ENCODE measurements around the gene SLC7A5.
"Not testable (repeated sequence)": the region's sequence is repeated elsewhere in the genome, so short reads cannot be mapped to it uniquely, and the experiment has no call there.

The SLC7A5 gene

GRCh38 chr16:87869061-87869878 lies at the start of gene SLC7A5:
TSS of gene SLC7A5 (minus strand) at chr16:87869507. CDS start at chr16:87869422, 85 bp downstream.
- peak in 1 of 2 experiments; percentile 69 for DNase-seq

- DNase-seq = no peak
These were observed 49.0 kb upstream of the SLC7A5 start for GRCh38 chr16:87918338-87918737.

DNA sequence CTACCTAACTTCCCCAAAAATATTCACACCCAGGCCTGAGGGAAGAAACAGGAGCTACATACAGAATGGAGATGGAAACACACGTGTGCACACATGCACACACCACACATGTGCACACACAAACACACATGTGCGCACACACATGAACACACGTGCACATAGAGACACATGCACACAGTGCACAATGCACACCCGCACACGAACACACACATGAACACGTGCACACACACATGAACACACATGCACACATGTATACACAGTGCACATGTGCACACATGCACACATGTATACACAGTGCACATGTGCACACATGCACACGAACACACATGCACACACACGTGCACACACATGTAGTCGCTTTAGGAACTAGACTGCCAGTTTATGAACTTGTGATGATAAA lies 48.2 kb upstream of the SLC7A5 start:
- DNase-seq = no peak

DNA sequence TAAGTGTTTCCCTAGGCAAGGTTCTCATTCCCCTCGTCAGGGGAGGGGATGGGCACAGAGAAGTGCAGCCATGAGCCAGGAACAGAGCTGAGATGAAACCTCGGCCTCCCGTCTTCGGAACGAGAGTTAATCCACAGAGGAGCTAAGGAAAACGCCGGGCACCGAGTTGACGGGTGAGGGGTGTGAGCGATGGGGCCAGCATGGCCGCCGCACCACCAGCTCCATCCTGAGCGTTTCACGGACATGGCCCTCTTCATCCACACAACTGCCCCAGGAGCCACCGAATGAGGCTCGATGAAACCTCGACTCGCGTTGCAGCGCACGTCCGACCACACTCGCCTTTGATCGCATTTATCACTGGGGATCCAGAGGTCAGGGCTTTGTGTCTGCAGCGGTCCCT lies 45.5 kb upstream of the SLC7A5 start:
- no peak for DNase-seq

- not testable (repeated sequence) for DNase-seq
These were observed 44.9 kb upstream of the SLC7A5 start for GRCh38 chr16:87914021-87914725.

- not testable (repeated sequence) for DNase-seq
These were observed 43.4 kb upstream of the SLC7A5 start for GRCh38 chr16:87912691-87913090.

GRCh38 chr16:87911106-87911763 lies 41.9 kb upstream of the SLC7A5 start:
- DNase-seq = peak; percentile 63 to 77

GRCh38 chr16:87909203-87909935 lies 40.1 kb upstream of the SLC7A5 start:
- peak; percentile 64 to 77 for DNase-seq

DNA sequence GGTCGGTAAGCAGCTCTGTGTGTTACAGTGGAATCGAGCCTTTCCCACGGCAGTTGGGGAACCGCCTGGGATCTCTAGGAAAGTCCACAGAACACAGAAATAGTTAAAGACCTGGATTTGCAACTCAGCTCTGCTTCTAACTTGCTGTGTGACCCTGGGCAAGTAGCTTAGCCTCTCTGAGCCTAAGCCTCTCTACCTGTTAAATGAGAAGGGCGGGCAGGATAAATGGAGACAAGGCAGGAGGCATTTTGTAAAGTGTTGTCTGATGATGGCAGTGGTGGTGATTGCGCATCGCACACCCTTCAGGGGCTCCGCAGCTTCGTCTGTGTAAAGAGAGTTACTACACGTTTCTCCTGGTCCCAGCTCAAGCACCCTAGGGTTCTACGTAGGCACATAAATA lies 38.8 kb upstream of the SLC7A5 start:
- DNase-seq = not testable (repeated sequence)

DNA sequence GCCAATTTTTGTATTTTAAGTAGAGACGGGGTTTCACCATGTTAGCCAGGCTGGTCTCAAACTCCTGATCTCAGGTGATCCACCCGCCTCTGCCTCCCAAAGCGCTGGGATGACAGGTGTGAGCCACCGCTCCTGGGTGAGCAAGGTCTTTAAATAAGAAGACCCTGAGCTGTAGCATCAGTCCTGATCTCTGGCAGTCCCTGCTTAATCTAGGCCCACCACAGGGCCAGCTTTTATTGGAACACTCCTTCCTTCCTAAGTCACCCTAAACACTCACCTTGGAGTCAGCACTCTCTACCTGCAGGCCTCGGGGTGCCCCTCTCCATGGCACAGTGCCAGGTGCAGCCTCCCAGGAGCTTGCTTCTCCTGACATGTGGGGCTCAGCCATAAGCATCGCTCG lies 36.2 kb upstream of the SLC7A5 start:
- DNase-seq = not testable (repeated sequence)

GRCh38 chr16:87904963-87905362 lies 35.7 kb upstream of the SLC7A5 start:
- not testable (repeated sequence) for DNase-seq

DNA sequence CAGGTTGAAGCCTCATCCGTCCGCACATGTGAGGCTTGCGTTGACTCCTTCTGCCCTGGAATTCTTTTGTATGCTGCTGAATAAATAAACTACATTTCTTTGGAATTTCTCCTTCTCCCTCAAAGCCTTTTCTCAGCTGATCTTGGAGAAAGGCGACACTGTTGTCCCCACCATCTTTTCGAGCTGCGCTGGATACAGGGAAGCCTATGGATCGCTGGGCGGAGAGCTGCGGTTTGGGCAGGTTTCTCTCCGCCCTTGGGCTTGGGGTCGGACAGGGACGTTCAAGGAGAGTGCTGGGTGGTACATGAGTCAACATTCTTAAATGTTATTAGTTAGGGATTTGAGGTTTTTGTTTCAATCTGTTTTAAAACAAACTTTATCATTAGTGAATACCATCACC lies 31.2 kb upstream of the SLC7A5 start:
- not testable (repeated sequence) for DNase-seq

DNA sequence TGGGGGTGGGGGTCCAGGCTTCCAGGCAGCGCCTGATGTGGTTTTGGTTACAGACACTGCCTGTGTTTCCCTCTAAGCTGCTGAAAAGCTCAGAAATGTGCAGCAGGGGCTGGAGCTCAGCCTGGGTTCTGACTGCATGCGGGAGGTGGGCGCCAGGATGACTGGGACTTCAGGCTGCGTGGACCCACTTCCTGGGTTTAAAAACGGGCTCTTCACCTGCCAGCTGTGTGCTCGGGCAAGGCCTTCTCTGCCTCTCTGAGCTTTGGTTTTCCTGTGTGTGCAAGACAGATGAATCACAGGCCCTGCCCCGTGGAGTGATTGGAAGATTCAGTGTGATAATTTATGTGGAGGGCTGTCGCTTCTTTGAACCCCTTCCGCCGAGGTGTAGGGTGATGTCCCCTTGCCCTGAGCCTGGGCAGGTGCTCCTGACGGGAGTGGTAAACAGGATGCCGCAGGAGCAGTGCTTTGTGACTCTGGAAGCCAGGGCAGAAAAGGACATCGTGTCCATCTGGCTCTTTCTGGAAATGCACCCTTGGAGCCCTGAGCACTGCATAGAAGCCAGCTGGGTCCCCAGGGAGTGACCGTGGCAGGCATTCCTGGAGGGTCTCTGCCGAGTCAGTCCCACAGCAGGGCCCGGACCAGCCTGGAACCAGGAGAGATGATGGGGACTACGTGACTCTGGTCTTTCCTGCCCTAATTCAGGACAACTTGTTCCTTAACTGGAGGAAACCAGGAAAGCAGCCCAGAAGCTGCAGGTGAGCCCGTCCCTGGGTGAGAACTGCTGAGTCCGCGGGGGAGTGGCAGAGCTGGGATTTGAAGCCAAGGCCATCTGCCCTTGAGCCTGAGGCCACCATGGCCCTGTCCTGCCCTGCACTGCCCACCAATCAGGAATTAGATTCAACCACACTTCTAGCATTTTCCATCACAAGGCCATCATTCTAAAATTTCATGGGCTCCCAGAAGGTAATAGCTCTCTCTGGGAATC lies 28.5 kb upstream of the SLC7A5 start:
- peak in 1 of 2 experiments; percentile 21 for DNase-seq

DNA sequence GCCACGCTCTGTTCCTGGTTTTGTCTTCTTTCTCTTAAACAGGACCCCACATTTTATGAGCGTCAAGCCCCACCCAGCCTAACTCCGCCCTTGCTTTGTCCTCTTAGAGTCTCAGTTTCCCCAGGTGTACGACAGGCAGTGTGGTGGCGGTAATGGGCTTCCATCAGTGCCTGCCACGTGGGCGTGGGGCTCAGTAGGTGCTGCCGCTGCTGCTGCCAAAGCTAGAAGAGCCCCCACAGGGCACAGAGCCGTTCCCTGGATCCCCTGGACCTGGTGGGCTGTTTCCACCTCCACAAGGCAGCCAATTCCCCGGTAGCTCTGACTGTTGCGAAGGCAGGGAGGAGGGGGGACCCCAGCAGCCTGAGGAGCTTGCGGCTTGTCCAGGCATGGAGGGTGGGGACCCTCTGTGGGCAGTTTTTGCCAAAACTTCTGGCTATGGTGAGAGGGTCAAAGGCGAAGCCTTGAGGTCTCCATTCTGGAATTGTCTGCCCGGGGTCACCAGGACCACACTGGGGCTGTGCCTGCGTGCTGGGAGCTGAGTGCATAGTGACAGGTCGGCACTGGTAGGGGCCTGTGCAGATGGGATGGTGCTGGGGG lies 27.7 kb upstream of the SLC7A5 start:
- DNase-seq = not testable (repeated sequence)

GRCh38 chr16:87896176-87896890 lies 27.0 kb upstream of the SLC7A5 start:
- not testable (repeated sequence) for DNase-seq

DNA sequence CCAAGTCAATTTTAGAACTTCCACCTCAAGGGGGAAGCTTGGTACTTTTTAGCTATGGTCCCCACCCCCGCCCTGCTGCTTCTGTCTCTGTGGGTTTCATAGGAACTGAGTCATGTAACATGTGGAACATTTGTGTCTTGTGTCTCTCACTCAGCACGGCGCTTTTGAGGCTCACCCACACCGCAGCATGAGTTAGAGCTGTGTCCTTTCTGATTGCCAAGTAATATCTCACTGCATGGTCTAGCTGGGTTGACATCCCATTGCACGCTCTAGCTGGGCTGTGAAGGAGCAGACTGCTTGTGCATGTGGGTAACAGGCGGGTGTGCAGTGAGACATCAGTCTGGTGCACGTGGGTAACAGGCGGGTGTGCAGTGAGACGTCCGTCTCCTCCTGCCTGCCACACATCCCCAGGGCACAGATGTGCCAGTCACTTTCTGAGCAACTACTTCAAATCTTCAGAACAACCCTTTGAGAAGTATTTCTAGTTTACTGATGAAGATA lies 26.4 kb upstream of the SLC7A5 start:
- no peak for DNase-seq

DNA sequence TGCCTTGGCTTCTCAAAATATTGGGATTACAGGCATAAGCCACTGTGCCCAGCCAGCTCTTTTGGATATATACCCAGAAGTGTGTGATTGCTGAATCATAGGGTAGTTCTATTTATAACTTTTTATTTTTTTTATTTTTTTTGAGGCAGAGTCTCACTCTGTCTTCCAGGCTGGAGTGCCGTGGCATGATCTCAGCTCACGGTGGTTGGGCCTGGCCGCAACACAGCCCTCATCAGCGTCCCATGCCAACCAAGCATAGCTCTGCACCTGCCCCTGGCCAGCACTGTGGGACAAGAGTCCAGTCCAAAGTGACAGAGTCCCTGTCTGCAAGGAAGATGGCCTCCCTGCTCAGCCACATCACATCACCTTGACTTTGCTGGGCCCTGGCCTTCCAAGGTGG lies 24.7 kb upstream of the SLC7A5 start:
- DNase-seq = not testable (repeated sequence)

DNA sequence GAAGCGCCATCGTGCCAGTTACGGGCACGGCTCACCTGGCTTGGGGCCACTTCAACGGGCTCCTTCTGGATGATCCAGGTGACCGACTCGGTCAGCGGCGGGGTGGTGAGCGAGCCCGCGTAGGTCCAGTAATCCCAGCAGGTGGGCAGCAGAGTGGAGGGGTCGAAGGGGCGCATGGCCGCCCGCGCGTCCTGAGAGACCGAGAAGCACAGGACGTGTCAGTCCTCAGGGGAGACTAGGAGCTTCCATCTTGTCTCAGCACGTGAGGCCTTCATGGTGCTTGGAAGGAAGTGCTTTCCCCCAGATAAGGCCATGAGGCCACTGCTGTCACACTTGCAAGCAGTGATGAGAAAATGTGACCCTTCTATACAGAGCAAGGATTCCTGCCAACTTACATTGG lies 22.5 kb upstream of the SLC7A5 start:
- no peak for DNase-seq

- not testable (repeated sequence) for DNase-seq
These were observed 20.5 kb upstream of the SLC7A5 start for GRCh38 chr16:87889762-87890161.

DNA sequence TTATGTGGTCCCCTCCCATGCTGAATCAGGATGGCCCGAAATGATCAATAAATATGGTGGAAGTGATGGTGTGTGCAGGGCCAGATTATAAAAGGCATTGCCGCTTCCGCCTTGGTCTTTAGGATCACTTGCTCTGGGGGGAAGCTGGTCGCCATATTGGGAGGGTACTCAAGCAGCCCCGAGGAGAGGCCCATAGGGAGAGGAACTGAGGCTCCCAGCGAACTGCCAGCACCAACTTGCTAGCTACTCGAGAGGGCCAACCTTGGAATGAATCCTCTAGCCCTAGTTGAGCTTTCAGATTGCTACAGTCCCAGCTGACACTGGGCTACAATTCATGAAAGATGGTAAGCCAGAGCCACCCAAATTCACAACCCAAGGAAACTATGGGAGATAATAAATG lies 19.0 kb upstream of the SLC7A5 start:
- DNase-seq = not testable (repeated sequence)

All from NCI-H524 (cell line).